ENCODE results near the gene ECHS1.
"Not testable (repeated sequence)": the region's sequence is repeated elsewhere in the genome, so short reads cannot be mapped to it uniquely, and the experiment has no call there.

The ECHS1 gene

DNA sequence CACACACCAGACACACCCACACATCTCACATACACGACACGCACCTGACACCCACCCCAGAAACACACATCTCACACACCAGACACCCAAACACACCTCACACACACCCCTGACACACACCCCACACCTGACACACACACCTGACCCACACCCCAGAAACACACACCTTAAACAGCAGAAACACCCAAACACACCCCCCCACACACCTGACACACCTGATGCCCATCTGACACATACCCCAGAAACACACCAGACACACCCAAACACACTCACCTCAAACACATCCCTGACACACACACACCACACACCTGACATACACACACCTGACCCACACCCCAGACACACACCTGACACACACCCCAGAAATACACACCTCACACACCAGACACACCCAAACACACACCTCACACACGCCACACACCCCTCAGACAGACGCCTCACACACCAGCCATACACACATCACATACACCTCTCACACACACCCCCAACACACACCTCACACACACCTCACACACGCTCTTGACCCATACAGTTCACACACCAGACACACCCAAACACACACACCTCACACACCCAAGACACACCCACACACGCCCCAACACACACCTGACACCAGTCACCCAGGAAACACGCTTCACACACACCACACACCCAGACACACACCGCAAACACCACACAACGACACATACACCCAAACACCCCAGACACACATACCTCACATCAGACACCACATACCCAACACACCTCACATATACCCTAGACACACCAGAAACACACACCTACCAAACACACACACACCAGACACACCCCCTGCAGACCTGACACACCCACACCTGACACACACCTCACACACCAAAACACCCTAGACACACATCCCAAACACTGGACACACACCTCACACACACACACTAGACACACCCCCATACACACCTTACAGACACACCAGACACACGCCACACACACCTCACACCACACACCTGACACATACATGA lies 34.8 kb downstream of the ECHS1 start:
- no peak for DNase-seq

GRCh38 chr10:133337370-133337725 lies 35.8 kb downstream of the ECHS1 start:
- DNase-seq, result no peak

DNA sequence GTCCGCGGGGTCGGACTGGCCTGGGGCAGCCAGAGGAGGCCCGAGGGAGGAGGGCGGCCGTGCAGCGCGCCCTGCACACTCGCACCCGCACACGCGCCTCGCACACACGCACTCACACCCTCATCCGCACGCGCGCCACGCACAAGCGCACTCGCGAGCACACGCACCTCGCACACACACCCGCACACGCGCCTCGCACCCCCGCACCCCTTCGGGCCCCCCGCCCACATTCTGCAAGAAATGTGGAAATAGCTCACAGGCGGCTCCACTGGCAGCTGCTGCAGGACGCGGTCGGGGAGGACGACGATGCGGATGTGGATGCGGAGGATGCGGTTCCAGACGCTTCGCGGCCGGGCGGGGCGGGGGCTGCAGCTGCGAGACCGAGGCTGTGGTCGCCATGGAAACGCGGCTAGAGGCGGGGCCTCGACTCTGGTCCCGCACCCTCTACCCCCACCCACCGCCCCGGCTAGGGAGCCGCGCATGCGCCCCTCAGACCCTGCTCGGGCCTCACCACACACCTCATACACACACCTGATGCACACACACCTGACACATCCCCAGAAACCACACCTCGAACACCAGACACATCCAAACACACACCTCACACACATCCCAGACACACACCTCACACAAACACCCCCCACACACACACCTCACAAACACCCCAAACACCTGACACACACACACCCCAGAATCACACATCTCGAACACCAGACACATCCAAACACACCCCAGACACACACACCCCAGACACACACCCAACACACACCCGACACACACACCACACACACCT lies 36.4 kb downstream of the ECHS1 start, which contains the start of gene CALY:
Gene CALY (minus strand): TSS at position 320 of the 793 bp plus-strand sequence. CDS start 7,907 bp downstream, outside the sequence.
- peak; percentile 38 for DNase-seq

DNA sequence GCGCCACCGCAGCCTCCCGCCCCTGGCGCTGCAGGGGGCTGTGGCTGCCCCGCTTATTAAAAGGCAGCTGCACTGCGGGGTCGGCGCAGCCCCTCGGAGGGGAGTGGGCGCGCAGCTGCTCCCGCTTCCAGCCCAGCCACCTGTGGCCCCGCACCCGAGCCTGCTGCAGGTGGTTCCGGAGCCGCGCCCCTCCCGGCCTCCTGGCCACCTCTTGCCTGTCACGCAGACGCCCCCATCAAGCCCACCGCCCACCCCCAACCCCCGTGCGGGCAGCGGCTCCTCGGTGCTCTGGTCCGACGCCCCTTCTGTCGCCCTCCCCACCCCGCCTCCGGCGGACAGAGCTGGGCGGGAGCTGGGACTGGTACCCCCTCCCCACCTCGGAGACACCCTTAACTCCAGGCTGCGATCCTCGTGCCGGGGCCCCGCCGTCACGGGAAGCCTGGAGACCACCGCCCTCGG lies 37.0 kb downstream of the ECHS1 start:
- DNase-seq, result peak; percentile 41

GRCh38 chr10:133335246-133336117 lies 37.7 kb downstream of the ECHS1 start:
- peak; percentile 75 for DNase-seq

DNA sequence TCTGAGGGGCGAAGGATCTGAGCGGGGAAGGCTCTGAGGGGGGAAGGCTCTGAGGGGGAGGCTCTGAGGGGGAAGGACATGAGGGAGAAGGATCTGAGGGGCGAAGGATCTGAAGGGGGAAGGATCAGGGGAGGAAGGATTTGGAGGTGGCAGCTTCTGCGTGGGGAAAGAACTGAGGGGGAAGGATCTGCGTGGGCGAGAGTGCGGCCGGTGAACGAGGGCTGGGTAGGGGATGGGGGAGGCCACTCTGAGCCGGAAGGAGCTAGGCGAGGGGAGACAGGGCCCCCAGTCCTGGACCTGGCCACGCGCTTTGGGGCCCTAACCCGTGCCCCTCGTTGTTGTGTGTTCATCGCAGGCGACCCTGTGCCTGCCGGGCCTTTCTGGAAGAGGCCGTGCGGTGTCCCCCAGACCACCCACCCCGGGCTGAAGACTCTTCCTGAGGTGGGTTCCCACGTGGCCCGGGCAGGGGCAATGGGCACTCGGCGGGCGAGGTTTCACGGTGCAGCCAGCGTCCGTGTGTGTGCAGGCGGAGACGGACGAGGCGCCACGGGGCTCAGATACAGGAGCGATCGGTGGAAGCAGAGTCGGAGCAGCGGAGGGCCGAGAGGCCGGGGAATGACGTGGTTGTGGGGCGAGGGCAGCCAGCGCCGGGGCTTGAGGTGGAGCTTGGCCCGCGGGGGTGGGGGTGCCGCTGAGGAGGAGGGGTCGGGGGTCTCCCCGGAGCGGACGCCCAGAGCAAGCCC lies 38.5 kb downstream of the ECHS1 start:
- DNase-seq, result peak; percentile 64

DNA sequence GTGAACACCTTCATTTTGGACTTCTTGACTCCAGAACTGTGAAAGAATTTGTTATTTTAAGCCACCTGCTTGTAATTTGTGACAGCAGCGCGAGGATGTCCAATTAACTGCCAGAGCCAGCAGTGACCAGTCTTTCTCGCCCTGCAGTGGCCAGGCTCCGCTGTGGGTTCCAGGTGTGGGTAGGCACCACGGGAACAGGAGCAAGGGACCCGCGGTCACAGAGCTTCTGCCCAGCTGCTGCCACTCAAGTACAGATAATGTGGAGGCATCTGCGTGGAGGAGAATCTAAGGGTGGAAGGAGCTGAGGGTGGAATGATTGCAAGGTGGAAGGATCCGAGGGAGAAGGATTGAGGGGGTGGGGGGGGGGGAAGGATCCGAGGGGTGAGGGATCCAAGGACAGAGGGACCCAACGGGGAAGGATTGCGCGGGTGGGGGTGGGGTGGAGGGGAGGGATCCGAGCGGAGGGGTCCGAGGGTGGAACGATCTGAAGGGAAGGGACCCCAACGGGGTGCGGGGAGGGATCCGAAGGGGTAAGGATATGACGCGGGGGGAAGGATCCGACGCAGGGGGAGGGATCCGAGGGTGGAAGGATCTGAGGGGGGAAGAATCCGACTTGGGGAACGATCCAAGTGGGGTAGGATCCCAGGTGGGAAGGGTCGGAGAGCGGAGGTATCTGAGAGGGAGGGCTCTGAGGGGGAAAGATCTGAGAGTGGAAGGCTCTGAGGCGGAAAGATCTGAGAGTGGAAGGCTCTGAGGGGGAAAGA lies 40.0 kb downstream of the ECHS1 start:
- DNase-seq, result peak; percentile 23

- DNase-seq, result peak; percentile 96
These were observed 43.5 kb downstream of the ECHS1 start for GRCh38 chr10:133329491-133330202.

- no peak for DNase-seq
These were observed 44.5 kb downstream of the ECHS1 start for GRCh38 chr10:133328358-133329343.

DNA sequence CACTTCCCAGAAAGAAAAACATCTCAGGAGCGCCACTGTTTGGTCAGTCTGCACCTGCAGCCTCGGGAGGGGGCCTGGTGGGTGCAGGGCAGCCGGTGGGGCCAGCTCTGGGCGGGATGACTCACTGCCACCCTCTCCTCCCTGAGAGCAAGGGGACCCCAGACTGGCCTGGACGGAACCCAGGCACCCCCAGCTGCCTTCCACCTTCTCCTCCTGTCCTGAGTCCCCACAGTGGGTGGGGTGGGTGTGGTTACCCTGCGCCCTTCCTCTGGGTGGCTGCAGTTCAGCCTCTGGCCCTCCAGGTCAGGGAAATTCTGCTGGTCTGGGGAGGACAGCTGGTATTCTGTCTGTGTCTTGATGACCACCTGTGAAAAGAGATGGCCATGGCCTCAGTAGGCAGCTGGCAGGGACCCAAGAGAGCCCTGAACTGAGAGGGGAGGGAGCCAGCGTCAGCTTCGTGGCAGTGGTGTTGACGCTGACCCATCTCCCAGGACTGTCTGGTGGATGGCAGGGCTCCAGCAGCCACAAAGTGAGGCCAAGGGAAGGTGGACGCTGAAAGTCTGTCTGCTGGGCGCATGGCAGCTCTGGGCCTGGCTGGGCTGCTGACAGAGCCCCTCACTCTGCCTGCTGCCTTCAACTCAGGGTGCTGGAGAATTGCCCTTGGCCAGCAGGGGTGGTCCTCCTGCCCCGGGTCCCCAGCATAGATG lies 45.4 kb downstream of the ECHS1 start:
- DNase-seq, result no peak

DNA sequence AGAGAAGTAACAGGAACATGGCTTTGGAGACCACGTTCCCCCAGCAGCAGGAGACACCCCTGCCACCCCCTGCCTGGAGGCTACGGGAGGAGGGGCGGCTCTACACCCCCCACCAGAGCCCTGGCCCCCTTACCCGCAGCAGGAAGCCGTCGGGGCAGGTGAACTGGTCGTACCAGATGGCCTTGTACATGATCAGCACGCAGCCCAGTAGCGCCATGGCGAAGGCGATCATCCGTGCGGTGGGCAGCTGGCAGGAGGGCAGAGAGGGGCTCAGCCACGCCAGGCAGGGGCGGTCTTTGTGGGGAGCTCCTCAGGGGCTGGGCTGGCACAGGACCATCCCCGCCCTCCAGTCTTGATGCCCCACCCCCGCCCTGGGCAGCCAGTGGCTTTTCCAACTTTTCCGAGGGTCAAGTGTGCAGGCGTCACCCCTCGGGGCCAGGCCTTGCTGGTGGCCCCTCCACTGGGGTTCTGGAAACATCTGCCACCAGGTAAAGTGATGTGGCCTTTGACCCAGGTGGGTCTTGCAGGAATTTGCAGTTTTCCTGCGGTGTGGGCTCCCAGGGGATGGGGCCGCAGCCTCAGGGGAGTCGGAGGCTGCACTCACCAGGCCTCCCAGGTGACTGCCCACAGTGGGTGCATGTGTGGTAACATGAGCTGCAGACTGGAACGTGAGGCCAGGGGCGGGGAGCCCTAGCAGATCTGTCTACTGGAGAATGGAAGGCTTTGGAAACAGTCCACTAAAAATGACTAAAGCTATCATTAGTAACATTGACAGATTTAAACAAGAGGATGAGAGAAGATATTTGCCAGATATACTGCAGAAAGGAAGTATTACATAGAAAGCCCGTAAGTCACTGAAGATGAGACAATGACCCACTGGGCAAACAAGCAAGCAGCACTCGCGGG lies 46.2 kb downstream of the ECHS1 start:
- DNase-seq, result no peak

DNA sequence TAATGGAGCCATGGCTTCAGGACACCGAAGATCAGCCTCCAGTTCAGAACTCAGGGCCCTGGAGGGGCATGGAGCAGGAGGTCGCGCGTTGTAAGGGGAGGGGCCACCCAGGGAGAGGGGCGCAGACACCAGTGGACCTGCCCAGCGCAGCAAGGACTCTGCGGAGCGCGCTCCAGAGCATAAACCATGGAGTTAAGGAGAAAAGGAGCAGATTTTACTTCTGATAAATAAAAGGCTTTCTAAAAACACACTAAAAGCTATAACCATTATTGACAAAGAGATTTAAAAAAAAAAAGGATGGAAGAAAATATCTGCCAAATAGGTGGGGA lies 47.0 kb downstream of the ECHS1 start:
- DNase-seq, result no peak

DNA sequence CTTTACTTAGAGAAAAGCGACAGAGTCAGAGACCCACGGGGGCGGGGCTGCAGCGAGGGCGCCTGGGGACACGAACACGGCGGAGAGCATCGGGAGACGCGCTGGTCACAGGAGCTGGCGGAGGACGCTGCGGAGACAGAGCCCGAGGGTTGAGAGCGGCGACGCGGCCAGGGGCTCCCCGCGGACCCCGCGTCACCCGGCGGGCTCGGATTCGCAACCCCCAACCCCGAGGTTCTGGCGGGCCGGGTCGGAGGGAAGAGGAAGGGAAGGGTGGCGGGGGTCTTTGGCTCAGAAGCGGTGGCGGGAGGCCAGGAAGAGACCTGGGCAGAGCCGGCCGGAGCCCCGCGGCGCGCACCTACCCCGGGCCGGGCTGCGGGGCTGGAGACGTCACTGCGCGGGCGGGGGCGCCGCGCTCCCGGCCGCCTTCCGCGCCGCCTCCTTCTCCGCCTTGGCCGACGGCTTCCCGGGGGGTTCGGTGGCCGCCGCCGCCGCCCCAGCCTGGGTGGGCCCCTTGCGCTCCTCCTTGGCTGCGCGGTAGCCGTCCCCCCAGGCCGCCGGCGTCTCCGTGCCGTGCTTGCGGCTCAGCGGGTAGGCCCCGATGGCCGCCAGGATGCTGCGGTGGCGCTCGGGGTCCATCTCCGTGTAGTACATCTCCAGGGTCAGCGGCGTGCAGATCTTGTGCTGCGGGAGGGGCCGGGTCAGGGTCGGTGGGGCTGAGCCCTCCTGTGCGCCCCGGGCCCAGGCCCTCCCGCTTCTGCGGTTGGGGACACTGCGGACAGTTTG lies 47.5 kb downstream of the ECHS1 start:
- DNase-seq, result no peak

DNA sequence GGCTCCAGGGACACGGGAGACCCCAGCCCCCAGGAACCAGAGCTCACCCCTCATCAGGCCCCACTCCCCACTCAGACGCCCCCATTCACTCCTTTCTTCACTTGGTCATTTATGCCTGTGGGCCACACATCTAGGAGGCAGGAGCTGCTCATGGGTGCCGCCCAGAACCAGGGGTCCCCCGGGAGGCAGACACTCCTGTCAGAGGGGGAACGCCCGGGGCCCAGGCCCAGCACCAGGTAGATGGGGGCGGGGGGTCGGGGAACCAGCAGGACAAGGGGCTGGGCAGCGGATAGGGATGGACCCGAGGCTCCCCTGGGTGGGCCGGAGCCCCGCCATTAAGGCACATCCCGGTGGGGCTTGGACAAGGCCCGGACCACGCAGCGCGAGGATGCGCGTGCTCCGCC lies 48.3 kb downstream of the ECHS1 start:
- DNase-seq, result no peak

- peak; percentile 98 for DNase-seq
These were observed 48.9 kb downstream of the ECHS1 start for GRCh38 chr10:133324198-133324792.

- not testable (repeated sequence) for DNase-seq
These were observed 51.0 kb downstream of the ECHS1 start for GRCh38 chr10:133322064-133322709.

Data from 8988T (cell line).